ENCODE measurements around the gene IDS. TPM values are rescaled to one million over a fixed set of nuclear protein-coding genes. Genes with fewer than 3 reads are reported as not detected.

IDS gene
- total and polyA plus RNA-seq, 2 of the 8 experiments (the other 6 are each of a cell fraction or from before 2014, with no cell fraction given): 19.9 to 20.7 TPM

DNA sequence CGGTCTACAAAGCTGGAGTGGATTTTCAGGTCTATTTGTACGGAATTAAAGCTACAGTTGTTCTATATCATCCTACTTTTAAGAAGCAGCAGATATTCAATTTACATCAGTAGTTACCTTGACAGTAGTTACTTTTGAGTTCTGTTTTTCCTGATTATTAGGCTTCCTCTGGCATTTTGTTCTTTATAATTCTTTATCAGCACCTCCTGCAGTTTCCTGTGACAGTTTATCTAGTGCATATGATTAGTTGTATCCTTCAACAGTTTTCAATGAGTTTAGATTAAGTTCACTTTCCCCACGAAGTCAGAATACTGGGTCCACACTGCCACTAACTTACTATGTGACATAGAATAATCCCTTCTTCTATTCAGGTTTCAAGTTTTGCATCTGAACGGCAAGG lies 71.7 kb downstream of the IDS start:
- POLR2A ChIA-PET (ENCODE audit: partially characterized antibody): no interaction called here
- DNase-seq (ENCODE audit: low read depth in 1 of 2, low spot score in 2 of 2): no peak
- TF ChIP-seq BCL11A (IDR thresholded peaks at IDR 0.05; ENCODE audit: low read depth in 2 of 2, low read length in 2 of 2) (no peak), SIX5 (IDR thresholded peaks at IDR 0.05; ENCODE audit: low read depth, low read length) (no peak), FOSL1 (IDR thresholded peaks at IDR 0.05; ENCODE audit: insufficient read depth, low read depth, low read length) (no peak), CTBP2 (IDR thresholded peaks at IDR 0.05; ENCODE audit: borderline replicate concordance, insufficient read depth, insufficient read length, low read length) (no peak), SP4 (IDR thresholded peaks at IDR 0.05; ENCODE audit: low read length) (no peak), SP1 (IDR thresholded peaks at IDR 0.05; ENCODE audit: low read depth, low read length) (no peak), SRF (IDR thresholded peaks at IDR 0.05; ENCODE audit: low read depth, low read length) (no peak), POLR2A (IDR thresholded peaks at IDR 0.05; ENCODE audit: control extremely low read depth in 1 of 2, low read depth in 2 of 2, low read length in 2 of 2) (no peak), CREB1 (IDR thresholded peaks at IDR 0.05) (no peak), CHD2 (IDR thresholded peaks at IDR 0.05; ENCODE audit: low read length) (no peak), JUN (IDR thresholded peaks at IDR 0.05; ENCODE audit: low read depth, low read length) (no peak), RNF2 (IDR thresholded peaks at IDR 0.05; ENCODE audit: borderline replicate concordance, low read depth, low read length, missing control alignments, poor library complexity, severe bottlenecking) (no peak)
- TF ChIP-seq, protein P1, sequence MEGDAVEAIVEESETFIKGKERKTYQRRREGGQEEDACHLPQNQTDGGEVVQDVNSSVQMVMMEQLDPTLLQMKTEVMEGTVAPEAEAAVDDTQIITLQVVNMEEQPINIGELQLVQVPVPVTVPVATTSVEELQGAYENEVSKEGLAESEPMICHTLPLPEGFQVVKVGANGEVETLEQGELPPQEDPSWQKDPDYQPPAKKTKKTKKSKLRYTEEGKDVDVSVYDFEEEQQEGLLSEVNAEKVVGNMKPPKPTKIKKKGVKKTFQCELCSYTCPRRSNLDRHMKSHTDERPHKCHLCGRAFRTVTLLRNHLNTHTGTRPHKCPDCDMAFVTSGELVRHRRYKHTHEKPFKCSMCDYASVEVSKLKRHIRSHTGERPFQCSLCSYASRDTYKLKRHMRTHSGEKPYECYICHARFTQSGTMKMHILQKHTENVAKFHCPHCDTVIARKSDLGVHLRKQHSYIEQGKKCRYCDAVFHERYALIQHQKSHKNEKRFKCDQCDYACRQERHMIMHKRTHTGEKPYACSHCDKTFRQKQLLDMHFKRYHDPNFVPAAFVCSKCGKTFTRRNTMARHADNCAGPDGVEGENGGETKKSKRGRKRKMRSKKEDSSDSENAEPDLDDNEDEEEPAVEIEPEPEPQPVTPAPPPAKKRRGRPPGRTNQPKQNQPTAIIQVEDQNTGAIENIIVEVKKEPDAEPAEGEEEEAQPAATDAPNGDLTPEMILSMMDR (IDR thresholded peaks at IDR 0.05; ENCODE audit: control extremely low read depth in 1 of 3, insufficient read depth in 1 of 3, low read depth in 1 of 3, low read length in 3 of 3): no peak

More for the DNA sequence above, 71.7 kb downstream of the IDS start:
- Histone ChIP-seq H3K4me3 (ENCODE audit: extremely low read depth in 1 of 4, insufficient read depth in 2 of 4, low read depth in 3 of 4, low read length in 4 of 4) (no peak overlapping the region), H2AK5ac (ENCODE audit: low read depth, low read length) (no peak overlapping the region), H3K9me3 (ENCODE audit: insufficient read depth in 2 of 2, low read depth in 1 of 2, low read length in 1 of 2) (no peaks in the 10 kb centered on the region), H4K8ac (ENCODE audit: extremely low read depth, insufficient read depth, low read length) (no peak overlapping the region), H3K9ac (replicated peaks in 1 of 4; ENCODE audit: extremely low read depth in 1 of 4, low read depth in 3 of 4, low read length in 3 of 4) (no peak overlapping the region), H3K18ac (ENCODE audit: extremely low read depth, low read length) (no peak overlapping the region), H2AFZ (ENCODE audit: low read length) (no peak overlapping the region), H3K4me1 (replicated peaks in 1 of 4; ENCODE audit: control insufficient read depth in 3 of 4, insufficient read depth in 4 of 4, low read length in 3 of 4) (no peaks in the 10 kb centered on the region), H3K23me2 (ENCODE audit: low read depth, low read length) (no peaks in the 10 kb centered on the region), H2BK20ac (ENCODE audit: low read length) (no peak overlapping the region), H2BK5ac (ENCODE audit: low read depth, low read length) (no peak overlapping the region), H3K36me3 (ENCODE audit: control insufficient read depth in 2 of 4, insufficient read depth in 4 of 4, low read length in 3 of 4) (no peaks in the 10 kb centered on the region), H3K4me2 (ENCODE audit: insufficient read depth in 1 of 2, low read depth in 2 of 2, low read length in 2 of 2) (no peak overlapping the region), H3K79me1 (ENCODE audit: low read depth, low read length) (no peaks in the 10 kb centered on the region), H4K5ac (ENCODE audit: insufficient read length, low read depth, low read length) (no peak overlapping the region), H4K91ac (replicated peaks; ENCODE audit: insufficient read length, low read length) (no peak overlapping the region), H2BK15ac (ENCODE audit: low read length) (no peak overlapping the region), H2BK12ac (ENCODE audit: low read depth, low read length) (no peak overlapping the region), H3K79me2 (ENCODE audit: control insufficient read depth in 1 of 2, insufficient read depth in 2 of 2, low read length in 2 of 2) (no peaks in the 10 kb centered on the region), H2BK120ac (replicated peaks; ENCODE audit: low read depth, low read length) (no peak overlapping the region), H3K14ac (ENCODE audit: insufficient read length) (no peak overlapping the region), H3K27ac (ENCODE audit: low read depth, low read length) (no peak overlapping the region), H4K20me1 (replicated peaks in 1 of 2; ENCODE audit: control insufficient read depth in 1 of 2, insufficient read depth in 2 of 2, low read length in 2 of 2) (no peaks in the 10 kb centered on the region), H3K4ac (replicated peaks; ENCODE audit: insufficient read length, low read depth, low read length) (no peak overlapping the region), H3K23ac (ENCODE audit: insufficient read length) (no peak overlapping the region), H3K27me3 (replicated peaks in 1 of 4; ENCODE audit: control insufficient read depth in 3 of 4, extremely low read depth in 1 of 4, insufficient read depth in 3 of 4, low read length in 3 of 4) (no peaks in the 10 kb centered on the region), H3K56ac (replicated peaks; ENCODE audit: insufficient read length, low read depth, low read length) (no peak overlapping the region)
- CTCF ChIA-PET (ENCODE audit: partially characterized antibody): no interaction called here
- 95% methylated on average over 4 of the region's 4 CpGs; no CpG with 5 or more reads in 1 of the 2 experiments for WGBS, 2 experiments (ENCODE audit: extremely low coverage in 1 of 2, insufficient coverage in 1 of 2, insufficient read length in 1 of 2, insufficient replicate concordance in 2 of 2, low coverage in 1 of 2, low lambda C conversion rate in 2 of 2, missing lambda C conversion rate in 1 of 2)
- no peak for FAIRE-seq

Data from H1 (cell line).